SK-N-SH treated with all-trans-retinoic acid at 6 μM for 48 hours (cell line): Measurements from ENCODE around the gene PLA2G12B.
"Not testable (repeated sequence)": the region's sequence is repeated elsewhere in the genome, so short reads cannot be mapped to it uniquely, and the experiment has no call there.

Experiments
- ATAC-seq: fragments of 200-7000 bp; cut with Tn5 transposase; 3 replicates; pipeline ENCODE4 v1.9.1; 2020; ENCODE audit warnings: mild to moderate bottlenecking, moderate library complexity
- ARNTL ChIP-seq: fragments of 450-650 bp; formaldehyde crosslinking; IDR thresholded peaks from 2 replicates; pipeline ENCODE4 v1.5.0; 2020; ENCODE audit warnings: low read depth, mild to moderate bottlenecking, moderate library complexity, borderline replicate concordance
- BACH2 ChIP-seq: fragments of 250-450 bp; sonication (Bioruptor Pico); IDR thresholded peaks from 2 replicates; pipeline ENCODE4 v1.9.0; 2021; ENCODE audit warnings: mild to moderate bottlenecking, borderline replicate concordance
- CSDC2 ChIP-seq: fragments of 250-450 bp; sonication (Bioruptor Pico); IDR thresholded peaks from 2 replicates; pipeline ENCODE4 v1.5.0; 2020; ENCODE audit warnings: mild to moderate bottlenecking, moderate library complexity
- ESRRG ChIP-seq: fragments of 250-450 bp; sonication (Bioruptor Pico); IDR thresholded peaks from 2 replicates; pipeline ENCODE4 v1.6.1; 2021; ENCODE audit warnings: mild to moderate bottlenecking
- GLIS3 ChIP-seq: fragments of 250-450 bp; sonication (Bioruptor Pico); IDR thresholded peaks from 2 replicates; pipeline ENCODE4 v1.5.0; 2020; ENCODE audit warnings: mild to moderate bottlenecking, moderate library complexity
- ISL1 ChIP-seq: fragments of 250-450 bp; sonication (Bioruptor Pico); IDR thresholded peaks from 2 replicates; pipeline ENCODE4 v2.1.2; 2022; ENCODE audit warnings: mild to moderate bottlenecking, moderate library complexity
- OSR1 ChIP-seq: fragments of 250-450 bp; sonication (Bioruptor Pico); IDR thresholded peaks from 2 replicates; pipeline ENCODE4 v1.8.0; 2022; ENCODE audit warnings: moderate library complexity, mild to moderate bottlenecking, inconsistent platforms
- RARB ChIP-seq: fragments of 250-450 bp; sonication (Bioruptor Pico); IDR thresholded peaks from 2 replicates; pipeline ENCODE4 v1.8.0; 2021; ENCODE audit warnings: mild to moderate bottlenecking, moderate library complexity
- SNAI2 ChIP-seq: fragments of 250-450 bp; sonication (Bioruptor Pico); IDR thresholded peaks from 2 replicates; pipeline ENCODE4 v1.5.0; 2020; ENCODE audit warnings: mild to moderate bottlenecking, moderate library complexity
- TOX ChIP-seq: fragments of 250-450 bp; sonication (Bioruptor Pico); IDR thresholded peaks from 2 replicates; pipeline ENCODE4 v1.8.0; 2021; ENCODE audit warnings: mild to moderate bottlenecking, moderate library complexity, borderline replicate concordance
- TSHZ2 ChIP-seq: fragments of 250-450 bp; sonication (Bioruptor Pico); IDR thresholded peaks from 2 replicates; pipeline ENCODE4 v1.5.0; 2020; ENCODE audit warnings: mild to moderate bottlenecking, moderate library complexity
- ZC3H10 ChIP-seq: fragments of 250-450 bp; sonication (Bioruptor Pico); IDR thresholded peaks from 2 replicates; pipeline ENCODE4 v1.5.1; 2021; ENCODE audit warnings: mild to moderate bottlenecking, moderate library complexity
- ZFP3 ChIP-seq: fragments of 250-450 bp; sonication (Bioruptor Pico); IDR thresholded peaks from 2 replicates; pipeline ENCODE4 v1.5.0; 2020; ENCODE audit warnings: mild to moderate bottlenecking, moderate library complexity
- ZFP30 ChIP-seq: fragments of 450-650 bp; formaldehyde crosslinking; IDR thresholded peaks from 2 replicates; pipeline ENCODE4 v1.5.0; 2022; ENCODE audit warnings: mild to moderate bottlenecking, moderate library complexity
- ZNF565 ChIP-seq: fragments of 450-650 bp; formaldehyde crosslinking; conservative IDR thresholded peaks from 2 replicates; pipeline ENCODE4 v1.5.0; 2020; ENCODE audit warnings: low read depth, mild to moderate bottlenecking, moderate library complexity
- TF ChIP-seq, protein P1 (sequence below): fragments of 250-450 bp; sonication (Bioruptor Pico); IDR thresholded peaks from 2 replicates; pipeline ENCODE4 v1.8.0; 2020; ENCODE audit warnings: mild to moderate bottlenecking, moderate library complexity, borderline replicate concordance
- TF ChIP-seq, protein P2 (sequence below): fragments of 250-450 bp; sonication (Bioruptor Pico); IDR thresholded peaks from 2 replicates; pipeline ENCODE4 v1.5.1; 2021; ENCODE audit warnings: mild to moderate bottlenecking, moderate library complexity

PLA2G12B gene

GRCh38 chr10:72997099-72997498 is 42.5 kb upstream of the PLA2G12B start:
- no peak for ATAC-seq

GRCh38 chr10:72995459-72995858 is 40.9 kb upstream of the PLA2G12B start:
- not testable (repeated sequence) for ATAC-seq

More at GRCh38 chr10:72997099-72997498, 42.5 kb upstream of the PLA2G12B start:
- no peak for TF ChIP-seq ZC3H10 (CRISPR knock-in tag)
- no peak for TF ChIP-seq TOX (CRISPR knock-in tag)
- TF ChIP-seq ISL1: no peak
- TF ChIP-seq TSHZ2 (CRISPR knock-in tag): no peak
- TF ChIP-seq, protein P1, sequence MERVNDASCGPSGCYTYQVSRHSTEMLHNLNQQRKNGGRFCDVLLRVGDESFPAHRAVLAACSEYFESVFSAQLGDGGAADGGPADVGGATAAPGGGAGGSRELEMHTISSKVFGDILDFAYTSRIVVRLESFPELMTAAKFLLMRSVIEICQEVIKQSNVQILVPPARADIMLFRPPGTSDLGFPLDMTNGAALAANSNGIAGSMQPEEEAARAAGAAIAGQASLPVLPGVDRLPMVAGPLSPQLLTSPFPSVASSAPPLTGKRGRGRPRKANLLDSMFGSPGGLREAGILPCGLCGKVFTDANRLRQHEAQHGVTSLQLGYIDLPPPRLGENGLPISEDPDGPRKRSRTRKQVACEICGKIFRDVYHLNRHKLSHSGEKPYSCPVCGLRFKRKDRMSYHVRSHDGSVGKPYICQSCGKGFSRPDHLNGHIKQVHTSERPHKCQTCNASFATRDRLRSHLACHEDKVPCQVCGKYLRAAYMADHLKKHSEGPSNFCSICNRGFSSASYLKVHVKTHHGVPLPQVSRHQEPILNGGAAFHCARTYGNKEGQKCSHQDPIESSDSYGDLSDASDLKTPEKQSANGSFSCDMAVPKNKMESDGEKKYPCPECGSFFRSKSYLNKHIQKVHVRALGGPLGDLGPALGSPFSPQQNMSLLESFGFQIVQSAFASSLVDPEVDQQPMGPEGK (CRISPR knock-in tag): no peak
- TF ChIP-seq, protein P2, sequence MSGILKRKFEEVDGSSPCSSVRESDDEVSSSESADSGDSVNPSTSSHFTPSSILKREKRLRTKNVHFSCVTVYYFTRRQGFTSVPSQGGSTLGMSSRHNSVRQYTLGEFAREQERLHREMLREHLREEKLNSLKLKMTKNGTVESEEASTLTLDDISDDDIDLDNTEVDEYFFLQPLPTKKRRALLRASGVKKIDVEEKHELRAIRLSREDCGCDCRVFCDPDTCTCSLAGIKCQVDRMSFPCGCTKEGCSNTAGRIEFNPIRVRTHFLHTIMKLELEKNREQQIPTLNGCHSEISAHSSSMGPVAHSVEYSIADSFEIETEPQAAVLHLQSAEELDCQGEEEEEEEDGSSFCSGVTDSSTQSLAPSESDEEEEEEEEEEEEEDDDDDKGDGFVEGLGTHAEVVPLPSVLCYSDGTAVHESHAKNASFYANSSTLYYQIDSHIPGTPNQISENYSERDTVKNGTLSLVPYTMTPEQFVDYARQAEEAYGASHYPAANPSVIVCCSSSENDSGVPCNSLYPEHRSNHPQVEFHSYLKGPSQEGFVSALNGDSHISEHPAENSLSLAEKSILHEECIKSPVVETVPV: no peak
- no peak for TF ChIP-seq ZFP30 (CRISPR knock-in tag)
- no peak for TF ChIP-seq ZFP3 (CRISPR knock-in tag)

GRCh38 chr10:72989771-72990170 is 35.2 kb upstream of the PLA2G12B start:
- ATAC-seq: not testable (repeated sequence)

DNA sequence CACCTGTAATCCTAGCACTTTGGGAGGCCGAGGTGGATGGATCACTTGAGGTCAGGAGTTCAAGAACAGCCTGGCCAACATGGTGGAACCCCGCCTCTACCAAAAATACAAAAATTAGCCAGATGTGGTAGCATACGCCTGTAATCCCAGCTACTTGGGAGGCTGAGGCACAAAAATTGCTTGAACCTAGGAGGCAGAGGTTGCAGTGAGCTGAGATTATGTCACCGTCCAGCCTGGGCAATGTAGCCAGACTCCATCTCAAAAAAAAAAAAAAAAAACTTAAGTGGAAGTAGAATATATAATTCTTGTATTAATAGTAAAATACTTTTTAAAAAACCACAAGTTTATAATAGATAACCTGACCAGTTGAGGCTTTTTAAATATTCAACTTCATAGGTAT is 30.0 kb upstream of the PLA2G12B start:
- not testable (repeated sequence) for ATAC-seq

- no peak for ATAC-seq
- TF ChIP-seq ISL1 (no peak), RARB (CRISPR knock-in tag) (no peak), ZC3H10 (CRISPR knock-in tag) (no peak), ARNTL (no peak), BACH2 (CRISPR knock-in tag) (no peak), ZNF565 (CRISPR knock-in tag) (no peak), CSDC2 (no peak), TOX (CRISPR knock-in tag) (no peak), ESRRG (CRISPR knock-in tag) (no peak), SNAI2 (no peak), OSR1 (no peak), GLIS3 (CRISPR knock-in tag) (no peak)
- TF ChIP-seq, protein P1 (CRISPR knock-in tag): no peak
Measured at GRCh38 chr10:72981882-72982529, 27.4 kb upstream of the PLA2G12B start.
